DOHH2 (cell line): Measurements from ENCODE around the gene GRID1.

Experiments
- CTCF ChIP-seq: fragments of 200-600 bp; sonication (generic); IDR thresholded peaks from one replicate; pipeline ENCODE4 v1.5.1; 2014; ENCODE audit warnings: antibody characterized with exemption, mild to moderate bottlenecking, low read depth, low read length; ENCODE audit not compliant: poor library complexity, severe bottlenecking
- EZH2phosphoT487 ChIP-seq: fragments of 200-600 bp; sonication (generic); IDR thresholded peaks from 2 replicates; pipeline ENCODE4 v1.6.1; 2017; ENCODE audit warnings: borderline replicate concordance, mild to moderate bottlenecking, antibody characterized with exemption, low read length, moderate library complexity, mixed read lengths

- TF ChIP-seq CTCF (no peak), EZH2phosphoT487 (no peak)
Measured at GRCh38 chr10:85557706-85558105, 808.9 kb downstream of the GRID1 start.
